HG02943 (cell line): ENCODE measurements around the gene KRTAP5-4.
"Not testable (repeated sequence)": the region's sequence is repeated elsewhere in the genome, so short reads cannot be mapped to it uniquely, and the experiment has no call there.

Experiments used
- ATAC-seq: cut with Tn5 transposase; IDR thresholded peaks from one replicate; pipeline ENCODE4 v1.9.1; 2021; ENCODE audit warnings: mild to moderate bottlenecking, low read depth, moderate library complexity; ENCODE audit not compliant: unreplicated experiment

The KRTAP5-4 gene

GRCh38 chr11:1622086-1622485, at the start of gene KRTAP5-4:
Gene KRTAP5-4 (minus strand): TSS chr11:1622138. CDS start chr11:1622093, 45 bp downstream.
- ATAC-seq, result no peak

GRCh38 chr11:1671658-1672057, 49.7 kb upstream of the KRTAP5-4 start:
- no peak for ATAC-seq

- no peak for ATAC-seq
Measured at GRCh38 chr11:1670905-1671371, 49.0 kb upstream of the KRTAP5-4 start.

- not testable (repeated sequence) for ATAC-seq
Measured at GRCh38 chr11:1670457-1670856, 48.5 kb upstream of the KRTAP5-4 start.

GRCh38 chr11:1669546-1670218, 47.7 kb upstream of the KRTAP5-4 start:
- ATAC-seq, result no peak

- ATAC-seq, result no peak
Measured at GRCh38 chr11:1668911-1669473, 47.1 kb upstream of the KRTAP5-4 start.

GRCh38 chr11:1667906-1668305, 46.0 kb upstream of the KRTAP5-4 start:
- ATAC-seq, result no peak

- no peak for ATAC-seq
Measured at GRCh38 chr11:1667121-1667850, 45.3 kb upstream of the KRTAP5-4 start.

GRCh38 chr11:1665313-1665712, 43.4 kb upstream of the KRTAP5-4 start:
- ATAC-seq, result no peak

- not testable (repeated sequence) for ATAC-seq
Measured at GRCh38 chr11:1662699-1663283, 40.9 kb upstream of the KRTAP5-4 start.

GRCh38 chr11:1661454-1662269, 39.7 kb upstream of the KRTAP5-4 start:
- ATAC-seq, result not testable (repeated sequence)

GRCh38 chr11:1660111-1660867, 38.4 kb upstream of the KRTAP5-4 start:
- no peak for ATAC-seq

GRCh38 chr11:1659506-1659905, 37.6 kb upstream of the KRTAP5-4 start:
- ATAC-seq, result no peak

GRCh38 chr11:1656670-1657069, 34.7 kb upstream of the KRTAP5-4 start:
- no peak for ATAC-seq

- no peak for ATAC-seq
Measured at GRCh38 chr11:1656061-1656441, 34.1 kb upstream of the KRTAP5-4 start.

GRCh38 chr11:1655168-1656060, 33.5 kb upstream of the KRTAP5-4 start:
- no peak for ATAC-seq

- no peak for ATAC-seq
Measured at GRCh38 chr11:1654388-1655167, 32.6 kb upstream of the KRTAP5-4 start.
